HG02970 (cell line): ENCODE data around the gene GALNT6.
A peak's percentile ranks its signal among the peaks of the same experiment; 100 is the strongest.

ENCODE experiments used
- ATAC-seq: cut with Tn5 transposase; IDR thresholded peaks from one replicate; pipeline ENCODE4 v1.9.1; 2021; ENCODE audit warnings: mild to moderate bottlenecking, moderate library complexity, moderate number of reproducible peaks; ENCODE audit not compliant: unreplicated experiment, low FRiP score

GALNT6 gene

GRCh38 chr12:51386351-51386750 is 4.9 kb downstream of the GALNT6 start:
- ATAC-seq = no peak

- no peak for ATAC-seq
These were observed 7.8 kb downstream of the GALNT6 start for GRCh38 chr12:51383269-51383905.

GRCh38 chr12:51382173-51382572 is 9.0 kb downstream of the GALNT6 start:
- ATAC-seq = no peak

- ATAC-seq = no peak
These were observed 9.8 kb downstream of the GALNT6 start for GRCh38 chr12:51381226-51382079.

- ATAC-seq = no peak
These were observed 11.6 kb downstream of the GALNT6 start for GRCh38 chr12:51379571-51379970.

GRCh38 chr12:51378749-51379148 is 12.5 kb downstream of the GALNT6 start:
- no peak for ATAC-seq

- no peak for ATAC-seq
These were observed 13.9 kb downstream of the GALNT6 start for GRCh38 chr12:51377099-51377984.

GRCh38 chr12:51374856-51375255 is 16.4 kb downstream of the GALNT6 start:
- no peak for ATAC-seq

- ATAC-seq = no peak
These were observed 16.8 kb downstream of the GALNT6 start for GRCh38 chr12:51374361-51374760.

- no peak for ATAC-seq
These were observed 18.0 kb downstream of the GALNT6 start for GRCh38 chr12:51373187-51373586.

GRCh38 chr12:51372021-51372420 is 19.2 kb downstream of the GALNT6 start:
- no peak for ATAC-seq

GRCh38 chr12:51371295-51371953 is 19.8 kb downstream of the GALNT6 start:
- ATAC-seq = no peak

GRCh38 chr12:51370667-51371066 is 20.5 kb downstream of the GALNT6 start:
- ATAC-seq = no peak

- no peak for ATAC-seq
These were observed 21.6 kb downstream of the GALNT6 start for GRCh38 chr12:51369581-51369980.

GRCh38 chr12:51368640-51369517 is 22.3 kb downstream of the GALNT6 start:
- ATAC-seq = peak; percentile 96

GRCh38 chr12:51365276-51365675 is 25.9 kb downstream of the GALNT6 start:
- ATAC-seq = no peak

GRCh38 chr12:51364001-51364400 is 27.2 kb downstream of the GALNT6 start:
- ATAC-seq = no peak

- no peak for ATAC-seq
These were observed 28.4 kb downstream of the GALNT6 start for GRCh38 chr12:51362747-51363342.

- no peak for ATAC-seq
These were observed 28.9 kb downstream of the GALNT6 start for GRCh38 chr12:51362307-51362706.
